HG03354 (cell line): ENCODE measurements around the gene TMEM151B.
A peak's percentile ranks its signal among the peaks of the same experiment; 100 is the strongest.
"Not testable (repeated sequence)": the region's sequence is repeated elsewhere in the genome, so short reads cannot be mapped to it uniquely, and the experiment has no call there.

Experiments used
- ATAC-seq: cut with Tn5 transposase; IDR thresholded peaks from one replicate; pipeline ENCODE4 v1.9.1; 2021; ENCODE audit warnings: mild to moderate bottlenecking; ENCODE audit not compliant: unreplicated experiment, poor library complexity, severe bottlenecking

TMEM151B gene

GRCh38 chr6:44298864-44299263 lies 28.6 kb downstream of the TMEM151B start:
- no peak for ATAC-seq

GRCh38 chr6:44300292-44300823 lies 30.1 kb downstream of the TMEM151B start:
- ATAC-seq: no peak

GRCh38 chr6:44301106-44301505 lies 30.9 kb downstream of the TMEM151B start:
- no peak for ATAC-seq

GRCh38 chr6:44301782-44302564 lies 31.7 kb downstream of the TMEM151B start:
- no peak for ATAC-seq

- ATAC-seq: no peak
Measured at GRCh38 chr6:44302856-44303255, 32.6 kb downstream of the TMEM151B start.

GRCh38 chr6:44303842-44304241 lies 33.6 kb downstream of the TMEM151B start:
- ATAC-seq: no peak

- ATAC-seq: no peak
Measured at GRCh38 chr6:44304282-44305199, 34.3 kb downstream of the TMEM151B start.

- no peak for ATAC-seq
Measured at GRCh38 chr6:44305200-44305725, 35.0 kb downstream of the TMEM151B start.

- ATAC-seq: no peak
Measured at GRCh38 chr6:44306710-44307109, 36.5 kb downstream of the TMEM151B start.

- ATAC-seq: no peak
Measured at GRCh38 chr6:44307217-44307616, 37.0 kb downstream of the TMEM151B start.

GRCh38 chr6:44309092-44309491 lies 38.8 kb downstream of the TMEM151B start:
- no peak for ATAC-seq

- no peak for ATAC-seq
Measured at GRCh38 chr6:44309631-44310030, 39.4 kb downstream of the TMEM151B start.

- ATAC-seq: no peak
Measured at GRCh38 chr6:44310241-44310640, 40.0 kb downstream of the TMEM151B start.

- no peak for ATAC-seq
Measured at GRCh38 chr6:44311304-44311703, 41.1 kb downstream of the TMEM151B start.

- ATAC-seq: no peak
Measured at GRCh38 chr6:44311767-44312166, 41.5 kb downstream of the TMEM151B start.

GRCh38 chr6:44312901-44313788 lies 42.9 kb downstream of the TMEM151B start, which contains the start of gene AARS2:
Gene AARS2 (minus strand): TSS chr6:44313347. CDS start chr6:44313323, 24 bp downstream.
- peak; percentile 94 for ATAC-seq

- ATAC-seq: not testable (repeated sequence)
Measured at GRCh38 chr6:44314657-44315056, 44.4 kb downstream of the TMEM151B start.

GRCh38 chr6:44315516-44315915 lies 45.3 kb downstream of the TMEM151B start:
- no peak for ATAC-seq

- ATAC-seq: no peak
Measured at GRCh38 chr6:44315951-44316350, 45.7 kb downstream of the TMEM151B start.
